Measurements from ENCODE around the gene REG4.

DNA sequence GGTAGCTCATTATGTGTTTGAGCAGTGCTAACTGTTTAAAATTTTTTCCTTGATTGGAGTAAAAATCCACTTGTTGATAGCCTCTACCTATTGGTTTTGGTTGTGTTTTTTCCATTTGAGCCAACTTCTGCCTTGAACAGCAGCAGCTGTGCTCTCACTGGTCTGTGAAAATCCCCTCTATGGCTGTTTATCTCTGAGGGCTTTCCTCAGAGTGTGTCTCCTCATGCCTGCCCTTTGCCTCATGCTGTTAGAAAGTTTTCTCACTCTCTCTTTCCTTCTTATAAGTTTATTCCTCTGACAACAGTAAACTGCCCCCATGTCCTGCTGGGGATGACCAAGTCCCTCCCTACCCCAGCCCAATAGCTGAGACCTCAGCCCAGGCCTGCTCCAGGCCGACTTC is 14.1 kb downstream of the REG4 start:
- TF ChIP-seq, protein P1, sequence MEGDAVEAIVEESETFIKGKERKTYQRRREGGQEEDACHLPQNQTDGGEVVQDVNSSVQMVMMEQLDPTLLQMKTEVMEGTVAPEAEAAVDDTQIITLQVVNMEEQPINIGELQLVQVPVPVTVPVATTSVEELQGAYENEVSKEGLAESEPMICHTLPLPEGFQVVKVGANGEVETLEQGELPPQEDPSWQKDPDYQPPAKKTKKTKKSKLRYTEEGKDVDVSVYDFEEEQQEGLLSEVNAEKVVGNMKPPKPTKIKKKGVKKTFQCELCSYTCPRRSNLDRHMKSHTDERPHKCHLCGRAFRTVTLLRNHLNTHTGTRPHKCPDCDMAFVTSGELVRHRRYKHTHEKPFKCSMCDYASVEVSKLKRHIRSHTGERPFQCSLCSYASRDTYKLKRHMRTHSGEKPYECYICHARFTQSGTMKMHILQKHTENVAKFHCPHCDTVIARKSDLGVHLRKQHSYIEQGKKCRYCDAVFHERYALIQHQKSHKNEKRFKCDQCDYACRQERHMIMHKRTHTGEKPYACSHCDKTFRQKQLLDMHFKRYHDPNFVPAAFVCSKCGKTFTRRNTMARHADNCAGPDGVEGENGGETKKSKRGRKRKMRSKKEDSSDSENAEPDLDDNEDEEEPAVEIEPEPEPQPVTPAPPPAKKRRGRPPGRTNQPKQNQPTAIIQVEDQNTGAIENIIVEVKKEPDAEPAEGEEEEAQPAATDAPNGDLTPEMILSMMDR (conservative IDR thresholded peaks at IDR 0.05), result no peak
- no peak for TF ChIP-seq ZFX (IDR thresholded peaks at IDR 0.05)
